Astrocyte of the cerebellum (primary cell): ENCODE measurements around the gene DUSP10.

Source experiments
- DNase-seq: peaks from one replicate; pipeline ENCODE4 v3.0.0-alpha.2; 2011; ENCODE audit warnings: low read depth
- H3K4me3 ChIP-seq: 2 replicates; pipeline ENCODE4 v1.5.1; 2011; ENCODE audit warnings: mild to moderate bottlenecking, low read depth, low read length, moderate library complexity
- in situ Hi-C: cut with HindIII; loops from 2 replicates; pipeline ENCODE4 v1.10.0; 2017; ENCODE audit warnings: low sequenced_read_pairs
- TF ChIP-seq, protein P1 (sequence below): IDR thresholded peaks from 2 replicates; pipeline ENCODE4 v1.5.1; 2012; ENCODE audit warnings: low read length, low read depth, moderate library complexity, mild to moderate bottlenecking; ENCODE audit errors: missing control alignments

The DUSP10 gene

DNA sequence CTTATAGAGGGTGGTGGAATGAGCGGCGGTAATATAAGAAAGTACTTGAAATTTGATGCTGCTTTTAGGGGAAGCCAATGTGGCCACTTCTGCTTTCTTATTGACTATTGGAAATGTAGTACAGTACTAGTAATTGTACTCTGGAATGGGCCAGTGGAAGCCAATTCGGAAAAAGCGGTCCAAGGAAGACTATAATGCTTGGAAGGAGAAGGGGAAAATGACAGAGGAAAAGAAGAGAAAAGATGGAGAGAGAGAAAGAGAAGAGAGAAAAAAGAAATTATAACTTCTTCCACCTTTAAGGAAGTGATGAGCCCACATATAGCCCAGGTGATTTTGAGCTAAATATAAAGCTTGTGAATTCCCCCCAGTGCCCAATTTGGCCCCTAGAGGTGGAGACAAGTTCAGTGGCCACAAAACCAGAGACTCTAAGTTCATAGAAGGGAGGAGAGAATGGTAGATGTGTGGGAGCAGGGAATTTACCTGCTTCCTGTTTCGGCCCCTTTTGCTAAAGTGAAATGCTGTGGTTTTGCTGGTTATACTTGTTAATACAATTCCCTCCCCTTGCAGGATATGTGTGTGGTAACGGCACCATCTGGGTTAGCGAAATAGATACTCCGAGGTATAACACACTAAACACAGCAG lies 35.7 kb upstream of the DUSP10 start:
- in situ Hi-C loops: no loop called here
- no peak for DNase-seq
- H3K4me3 ChIP-seq: no peak overlapping the region
- TF ChIP-seq, protein P1, sequence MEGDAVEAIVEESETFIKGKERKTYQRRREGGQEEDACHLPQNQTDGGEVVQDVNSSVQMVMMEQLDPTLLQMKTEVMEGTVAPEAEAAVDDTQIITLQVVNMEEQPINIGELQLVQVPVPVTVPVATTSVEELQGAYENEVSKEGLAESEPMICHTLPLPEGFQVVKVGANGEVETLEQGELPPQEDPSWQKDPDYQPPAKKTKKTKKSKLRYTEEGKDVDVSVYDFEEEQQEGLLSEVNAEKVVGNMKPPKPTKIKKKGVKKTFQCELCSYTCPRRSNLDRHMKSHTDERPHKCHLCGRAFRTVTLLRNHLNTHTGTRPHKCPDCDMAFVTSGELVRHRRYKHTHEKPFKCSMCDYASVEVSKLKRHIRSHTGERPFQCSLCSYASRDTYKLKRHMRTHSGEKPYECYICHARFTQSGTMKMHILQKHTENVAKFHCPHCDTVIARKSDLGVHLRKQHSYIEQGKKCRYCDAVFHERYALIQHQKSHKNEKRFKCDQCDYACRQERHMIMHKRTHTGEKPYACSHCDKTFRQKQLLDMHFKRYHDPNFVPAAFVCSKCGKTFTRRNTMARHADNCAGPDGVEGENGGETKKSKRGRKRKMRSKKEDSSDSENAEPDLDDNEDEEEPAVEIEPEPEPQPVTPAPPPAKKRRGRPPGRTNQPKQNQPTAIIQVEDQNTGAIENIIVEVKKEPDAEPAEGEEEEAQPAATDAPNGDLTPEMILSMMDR: no peak

DNA sequence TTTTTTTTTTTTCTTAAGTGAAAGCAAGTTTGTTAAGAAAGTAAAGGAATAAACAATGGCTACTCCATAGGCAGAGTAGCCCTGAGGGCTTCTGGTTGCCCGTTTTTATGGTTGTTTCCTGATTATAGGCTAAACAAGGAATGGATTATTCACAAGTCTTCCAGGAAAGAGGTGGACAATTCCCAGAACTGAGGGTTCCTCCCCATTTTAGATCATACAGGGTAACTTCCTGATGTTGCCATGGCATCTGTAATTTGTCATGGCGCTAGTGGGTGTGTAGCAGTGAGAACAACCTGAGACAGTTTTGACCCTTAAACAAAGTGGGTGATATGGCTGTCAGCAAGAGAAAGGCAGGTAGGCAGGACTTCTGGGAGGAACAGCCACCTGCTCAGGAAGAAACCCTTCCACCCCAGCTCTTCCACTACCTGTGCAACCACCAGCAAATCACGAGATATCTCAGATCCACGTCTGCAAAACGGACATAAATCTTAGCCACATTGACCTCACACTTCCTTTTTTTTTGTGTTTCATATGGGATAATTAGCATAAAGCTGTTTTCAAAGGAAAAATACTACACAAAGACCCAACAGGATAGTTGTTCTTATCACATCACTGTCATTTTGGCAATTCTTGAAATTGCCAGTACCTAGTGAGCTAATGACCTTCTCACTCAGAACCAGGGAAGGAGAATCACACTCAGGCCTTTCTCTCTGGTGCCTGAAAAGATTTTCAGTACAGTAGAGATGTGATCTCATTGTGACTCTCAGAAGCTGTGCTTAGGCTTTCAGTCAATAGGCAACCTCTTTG lies 34.8 kb upstream of the DUSP10 start:
- no peak for DNase-seq
- no peak overlapping the region for H3K4me3 ChIP-seq
- TF ChIP-seq, protein P1: no peak
- in situ Hi-C loops: no loop called here

DNA sequence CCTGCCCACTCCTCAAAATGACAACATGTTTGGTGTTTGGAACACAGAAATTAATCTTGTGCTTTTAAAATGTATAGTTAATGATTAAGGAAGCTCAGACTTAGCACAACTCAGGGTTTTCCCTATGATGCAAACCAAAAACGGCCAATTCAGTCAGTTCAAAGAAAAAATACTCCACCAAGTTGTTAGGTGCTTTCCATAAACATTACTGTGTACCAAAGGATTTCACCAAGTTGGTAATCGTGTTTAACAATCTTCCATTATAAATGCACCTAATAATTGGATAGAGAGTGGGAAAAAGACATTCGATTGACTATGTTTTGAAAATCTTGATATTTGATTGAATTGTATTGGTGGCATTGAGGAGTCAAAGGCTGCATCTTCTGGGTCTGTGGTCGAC lies 33.3 kb upstream of the DUSP10 start:
- TF ChIP-seq, protein P1: no peak
- in situ Hi-C loops: no loop called here

DNA sequence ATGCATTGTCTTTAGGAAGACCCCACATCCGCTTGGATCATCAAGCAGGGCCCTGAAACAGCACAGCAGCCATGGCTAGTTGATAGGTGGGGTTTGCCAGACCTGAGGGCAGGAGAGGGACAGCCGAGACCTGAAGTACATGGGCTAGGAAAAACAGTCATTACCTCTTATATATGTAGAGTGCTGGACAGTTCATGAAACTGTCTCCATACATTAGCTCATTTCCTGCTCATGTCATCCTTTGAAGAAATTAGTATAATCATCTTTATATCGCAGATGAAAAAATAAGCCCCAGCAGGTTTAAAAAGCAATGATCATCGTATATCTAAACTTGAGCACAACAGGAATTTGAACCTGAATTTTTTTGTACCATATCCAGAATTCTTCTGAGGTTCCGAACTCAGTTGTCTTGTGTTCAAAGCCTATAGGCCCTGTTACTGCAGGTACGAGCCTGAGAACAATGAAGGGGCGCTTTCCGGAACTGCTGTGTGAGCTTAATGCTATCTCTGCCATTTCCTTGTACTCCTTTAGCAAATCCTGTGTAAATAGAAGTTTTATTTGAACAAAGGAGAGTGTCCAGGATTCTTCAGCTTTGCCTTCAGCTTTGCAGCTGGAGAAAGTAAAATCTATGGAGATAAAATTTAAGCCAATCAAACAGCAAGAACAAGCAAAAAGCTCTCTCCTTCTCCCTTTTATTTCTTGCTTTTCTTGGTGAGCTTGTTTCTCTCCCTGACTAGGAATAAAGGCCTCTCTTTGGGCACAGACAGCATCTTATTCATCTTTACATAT lies 32.4 kb upstream of the DUSP10 start:
- H3K4me3 ChIP-seq: no peak overlapping the region
- DNase-seq: no peak
- in situ Hi-C loops: no loop called here
- TF ChIP-seq, protein P1: no peak

More for the DNA sequence above, 33.3 kb upstream of the DUSP10 start:
- no peak for DNase-seq
- H3K4me3 ChIP-seq: no peak overlapping the region

DNA sequence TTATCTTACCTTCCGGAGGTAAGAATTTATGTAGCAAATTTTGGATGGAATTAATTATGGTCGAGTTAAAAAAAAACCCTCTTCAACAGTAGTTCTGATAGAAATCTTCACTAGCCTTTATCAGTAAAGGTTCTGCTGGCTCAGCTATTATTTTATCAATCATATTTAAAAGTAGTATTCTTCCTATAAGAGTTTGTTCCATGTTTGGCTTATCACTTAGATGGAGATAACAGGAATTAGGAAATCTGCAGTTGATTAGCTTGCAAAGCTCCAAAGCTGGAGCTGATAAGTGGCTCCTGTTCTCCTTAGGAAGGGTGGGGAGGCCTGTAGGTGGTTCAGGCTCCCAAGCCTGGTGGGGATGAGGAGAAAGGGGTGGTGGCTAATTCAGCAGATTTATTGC lies 31.5 kb upstream of the DUSP10 start:
- no peak overlapping the region for H3K4me3 ChIP-seq
- no peak for DNase-seq
- in situ Hi-C loops: no loop called here
- TF ChIP-seq, protein P1: no peak

DNA sequence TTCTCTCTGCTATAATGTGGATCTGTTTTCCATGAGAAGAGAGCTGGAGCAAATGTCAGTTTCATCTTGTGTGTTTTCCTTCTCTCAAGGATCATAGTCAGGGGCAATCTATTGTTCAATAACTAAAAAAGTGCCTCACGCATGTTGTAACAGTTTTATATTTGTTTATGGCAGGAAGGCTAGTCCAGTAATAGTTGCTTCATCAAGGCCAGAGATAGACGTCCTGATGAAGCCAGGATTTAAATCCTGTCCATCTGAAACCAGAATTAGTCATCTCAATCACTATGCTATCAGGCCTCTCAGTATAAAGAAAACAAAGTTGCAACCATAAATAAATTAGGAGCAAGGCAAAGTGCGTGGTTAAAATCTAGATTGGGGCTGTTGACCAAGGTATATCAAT lies 30.2 kb upstream of the DUSP10 start:
- DNase-seq: no peak
- no peak overlapping the region for H3K4me3 ChIP-seq
- in situ Hi-C loops: no loop called here
- TF ChIP-seq, protein P1: no peak
